GM12878 (cell line): ENCODE measurements around the gene LACTBL1. TPM values are rescaled to one million over a fixed set of nuclear protein-coding genes. Genes with fewer than 3 reads are reported as not detected.

Experiments
- BMI1 ChIP-seq: fragments of 450-650 bp; IDR thresholded peaks from 2 replicates; pipeline ENCODE4 v1.6.1; 2016; ENCODE audit warnings: mild to moderate bottlenecking, moderate library complexity, borderline replicate concordance
- RB1 ChIP-seq: fragments of 450-650 bp; formaldehyde crosslinking; IDR thresholded peaks from 2 replicates; pipeline ENCODE4 v1.6.1; 2017; ENCODE audit warnings: mild to moderate bottlenecking, borderline replicate concordance
- SMARCA5 ChIP-seq: fragments of 450-650 bp; IDR thresholded peaks from 2 replicates; pipeline ENCODE4 v1.6.1; 2017; ENCODE audit warnings: mild to moderate bottlenecking
- YBX1 ChIP-seq: fragments of 450-650 bp; IDR thresholded peaks from 2 replicates; pipeline ENCODE4 v1.6.1; 2016; ENCODE audit warnings: antibody characterized with exemption
- polyA plus RNA-seq, 11 experiments: library from polyadenylated mRNA; depleted of rRNA in 4 of 11; unstranded in 6 of 11; stranded (reverse) in 5 of 11; fragments of >200 nt; fragmentation: Nextera tagmentation in 4 of 11; fragmentation: Illumina TruSeq in 1 of 11; extraction: Ambion mirVana in 4 of 11; extraction: Trizol in 1 of 11; gene quantifications; 1 replicate in 1 of 11; 2 replicates in 10 of 11; pipeline versions ENCODE4 v1.2.1 to v1.2.3, GENCODE V29; 2011 to 2016; ENCODE audit warnings: inconsistent platforms in 2 of 11, missing spikeins in 2 of 11, low read depth in 1 of 11
- total RNA-seq, 4 experiments: library from RNA; depleted of rRNA in 3 of 4; stranded (reverse); fragments of >200 nt in 3 of 4; fragmentation: Illumina TruSeq in 1 of 4; extraction: Trizol in 1 of 4; gene quantifications; 2 replicates each; pipeline versions ENCODE4 v1.2.1 to v1.2.3, GENCODE V29; 2013 to 2021
- TF ChIP-seq, protein P1 (sequence below): fragments of 450-650 bp; formaldehyde crosslinking; IDR thresholded peaks from 2 replicates; pipeline ENCODE4 v1.4.0; 2020; ENCODE audit warnings: mild to moderate bottlenecking, moderate library complexity
- TF ChIP-seq, protein P2 (sequence below): fragments of 450-650 bp; IDR thresholded peaks from 2 replicates; pipeline ENCODE4 v1.6.1; 2017; ENCODE audit warnings: mild to moderate bottlenecking, moderate library complexity
- TF ChIP-seq, protein P3 (sequence below): IDR thresholded peaks from 2 replicates; pipeline ENCODE4 v1.6.1; 2011; ENCODE audit warnings: borderline replicate concordance, low read depth, mild to moderate bottlenecking, moderate library complexity, mixed read lengths, low read length; ENCODE audit not compliant: insufficient read depth; ENCODE audit errors: extremely low read length
- TF ChIP-seq, protein P4 (sequence below): IDR thresholded peaks from 2 replicates; pipeline ENCODE4 v1.6.1; 2011; ENCODE audit warnings: low read depth, low read length, improper control_type of control experiment, borderline replicate concordance
- TF ChIP-seq, protein P5 (sequence below): fragments of 450-650 bp; IDR thresholded peaks from 2 replicates; pipeline ENCODE4 v1.6.1; 2017; ENCODE audit warnings: low read depth, mild to moderate bottlenecking, moderate library complexity

Gene LACTBL1
- total and polyA plus RNA-seq, 10 of the 15 experiments (the other 5 are each of a cell fraction or from before 2014, with no cell fraction given): 0.08 TPM; not detected in 9

DNA sequence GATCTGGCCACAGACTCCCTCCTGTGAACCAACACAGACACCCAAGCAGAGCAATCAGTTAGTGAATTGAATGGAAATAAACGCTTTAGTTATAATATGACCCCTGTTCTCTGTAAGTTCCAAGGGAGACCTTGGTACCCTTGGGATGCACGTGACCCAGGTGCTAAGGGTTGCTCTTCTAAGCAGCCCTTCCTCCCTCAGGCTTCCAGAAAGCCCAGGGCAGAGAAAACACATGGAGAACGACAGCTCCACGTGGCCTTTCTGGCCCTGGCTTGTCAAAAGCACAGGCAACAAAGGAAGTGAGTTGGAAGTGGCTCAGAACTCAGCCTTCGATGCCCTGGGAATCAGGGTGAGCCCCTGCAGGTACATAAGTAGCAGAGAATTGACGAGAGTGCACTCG is 57.4 kb downstream of the LACTBL1 start (continued):
- TF ChIP-seq, protein P1, sequence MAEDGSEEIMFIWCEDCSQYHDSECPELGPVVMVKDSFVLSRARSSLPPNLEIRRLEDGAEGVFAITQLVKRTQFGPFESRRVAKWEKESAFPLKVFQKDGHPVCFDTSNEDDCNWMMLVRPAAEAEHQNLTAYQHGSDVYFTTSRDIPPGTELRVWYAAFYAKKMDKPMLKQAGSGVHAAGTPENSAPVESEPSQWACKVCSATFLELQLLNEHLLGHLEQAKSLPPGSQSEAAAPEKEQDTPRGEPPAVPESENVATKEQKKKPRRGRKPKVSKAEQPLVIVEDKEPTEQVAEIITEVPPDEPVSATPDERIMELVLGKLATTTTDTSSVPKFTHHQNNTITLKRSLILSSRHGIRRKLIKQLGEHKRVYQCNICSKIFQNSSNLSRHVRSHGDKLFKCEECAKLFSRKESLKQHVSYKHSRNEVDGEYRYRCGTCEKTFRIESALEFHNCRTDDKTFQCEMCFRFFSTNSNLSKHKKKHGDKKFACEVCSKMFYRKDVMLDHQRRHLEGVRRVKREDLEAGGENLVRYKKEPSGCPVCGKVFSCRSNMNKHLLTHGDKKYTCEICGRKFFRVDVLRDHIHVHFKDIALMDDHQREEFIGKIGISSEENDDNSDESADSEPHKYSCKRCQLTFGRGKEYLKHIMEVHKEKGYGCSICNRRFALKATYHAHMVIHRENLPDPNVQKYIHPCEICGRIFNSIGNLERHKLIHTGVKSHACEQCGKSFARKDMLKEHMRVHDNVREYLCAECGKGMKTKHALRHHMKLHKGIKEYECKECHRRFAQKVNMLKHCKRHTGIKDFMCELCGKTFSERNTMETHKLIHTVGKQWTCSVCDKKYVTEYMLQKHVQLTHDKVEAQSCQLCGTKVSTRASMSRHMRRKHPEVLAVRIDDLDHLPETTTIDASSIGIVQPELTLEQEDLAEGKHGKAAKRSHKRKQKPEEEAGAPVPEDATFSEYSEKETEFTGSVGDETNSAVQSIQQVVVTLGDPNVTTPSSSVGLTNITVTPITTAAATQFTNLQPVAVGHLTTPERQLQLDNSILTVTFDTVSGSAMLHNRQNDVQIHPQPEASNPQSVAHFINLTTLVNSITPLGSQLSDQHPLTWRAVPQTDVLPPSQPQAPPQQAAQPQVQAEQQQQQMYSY (CRISPR knock-in tag): no peak
- TF ChIP-seq YBX1 (no peak), RB1 (no peak), BMI1 (no peak), SMARCA5 (no peak)
- TF ChIP-seq, protein P2, sequence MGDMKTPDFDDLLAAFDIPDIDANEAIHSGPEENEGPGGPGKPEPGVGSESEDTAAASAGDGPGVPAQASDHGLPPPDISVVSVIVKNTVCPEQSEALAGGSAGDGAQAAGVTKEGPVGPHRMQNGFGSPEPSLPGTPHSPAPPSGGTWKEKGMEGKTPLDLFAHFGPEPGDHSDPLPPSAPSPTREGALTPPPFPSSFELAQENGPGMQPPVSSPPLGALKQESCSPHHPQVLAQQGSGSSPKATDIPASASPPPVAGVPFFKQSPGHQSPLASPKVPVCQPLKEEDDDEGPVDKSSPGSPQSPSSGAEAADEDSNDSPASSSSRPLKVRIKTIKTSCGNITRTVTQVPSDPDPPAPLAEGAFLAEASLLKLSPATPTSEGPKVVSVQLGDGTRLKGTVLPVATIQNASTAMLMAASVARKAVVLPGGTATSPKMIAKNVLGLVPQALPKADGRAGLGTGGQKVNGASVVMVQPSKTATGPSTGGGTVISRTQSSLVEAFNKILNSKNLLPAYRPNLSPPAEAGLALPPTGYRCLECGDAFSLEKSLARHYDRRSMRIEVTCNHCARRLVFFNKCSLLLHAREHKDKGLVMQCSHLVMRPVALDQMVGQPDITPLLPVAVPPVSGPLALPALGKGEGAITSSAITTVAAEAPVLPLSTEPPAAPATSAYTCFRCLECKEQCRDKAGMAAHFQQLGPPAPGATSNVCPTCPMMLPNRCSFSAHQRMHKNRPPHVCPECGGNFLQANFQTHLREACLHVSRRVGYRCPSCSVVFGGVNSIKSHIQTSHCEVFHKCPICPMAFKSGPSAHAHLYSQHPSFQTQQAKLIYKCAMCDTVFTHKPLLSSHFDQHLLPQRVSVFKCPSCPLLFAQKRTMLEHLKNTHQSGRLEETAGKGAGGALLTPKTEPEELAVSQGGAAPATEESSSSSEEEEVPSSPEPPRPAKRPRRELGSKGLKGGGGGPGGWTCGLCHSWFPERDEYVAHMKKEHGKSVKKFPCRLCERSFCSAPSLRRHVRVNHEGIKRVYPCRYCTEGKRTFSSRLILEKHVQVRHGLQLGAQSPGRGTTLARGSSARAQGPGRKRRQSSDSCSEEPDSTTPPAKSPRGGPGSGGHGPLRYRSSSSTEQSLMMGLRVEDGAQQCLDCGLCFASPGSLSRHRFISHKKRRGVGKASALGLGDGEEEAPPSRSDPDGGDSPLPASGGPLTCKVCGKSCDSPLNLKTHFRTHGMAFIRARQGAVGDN: no peak
- TF ChIP-seq, protein P3, sequence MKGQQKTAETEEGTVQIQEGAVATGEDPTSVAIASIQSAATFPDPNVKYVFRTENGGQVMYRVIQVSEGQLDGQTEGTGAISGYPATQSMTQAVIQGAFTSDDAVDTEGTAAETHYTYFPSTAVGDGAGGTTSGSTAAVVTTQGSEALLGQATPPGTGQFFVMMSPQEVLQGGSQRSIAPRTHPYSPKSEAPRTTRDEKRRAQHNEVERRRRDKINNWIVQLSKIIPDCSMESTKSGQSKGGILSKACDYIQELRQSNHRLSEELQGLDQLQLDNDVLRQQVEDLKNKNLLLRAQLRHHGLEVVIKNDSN: no peak
- TF ChIP-seq, protein P4, sequence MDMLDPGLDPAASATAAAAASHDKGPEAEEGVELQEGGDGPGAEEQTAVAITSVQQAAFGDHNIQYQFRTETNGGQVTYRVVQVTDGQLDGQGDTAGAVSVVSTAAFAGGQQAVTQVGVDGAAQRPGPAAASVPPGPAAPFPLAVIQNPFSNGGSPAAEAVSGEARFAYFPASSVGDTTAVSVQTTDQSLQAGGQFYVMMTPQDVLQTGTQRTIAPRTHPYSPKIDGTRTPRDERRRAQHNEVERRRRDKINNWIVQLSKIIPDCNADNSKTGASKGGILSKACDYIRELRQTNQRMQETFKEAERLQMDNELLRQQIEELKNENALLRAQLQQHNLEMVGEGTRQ: no peak
- TF ChIP-seq, protein P5, sequence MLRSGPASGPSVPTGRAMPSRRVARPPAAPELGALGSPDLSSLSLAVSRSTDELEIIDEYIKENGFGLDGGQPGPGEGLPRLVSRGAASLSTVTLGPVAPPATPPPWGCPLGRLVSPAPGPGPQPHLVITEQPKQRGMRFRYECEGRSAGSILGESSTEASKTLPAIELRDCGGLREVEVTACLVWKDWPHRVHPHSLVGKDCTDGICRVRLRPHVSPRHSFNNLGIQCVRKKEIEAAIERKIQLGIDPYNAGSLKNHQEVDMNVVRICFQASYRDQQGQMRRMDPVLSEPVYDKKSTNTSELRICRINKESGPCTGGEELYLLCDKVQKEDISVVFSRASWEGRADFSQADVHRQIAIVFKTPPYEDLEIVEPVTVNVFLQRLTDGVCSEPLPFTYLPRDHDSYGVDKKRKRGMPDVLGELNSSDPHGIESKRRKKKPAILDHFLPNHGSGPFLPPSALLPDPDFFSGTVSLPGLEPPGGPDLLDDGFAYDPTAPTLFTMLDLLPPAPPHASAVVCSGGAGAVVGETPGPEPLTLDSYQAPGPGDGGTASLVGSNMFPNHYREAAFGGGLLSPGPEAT: no peak
